Stomach (tissue), 4 donors: ENCODE data around the gene KIF20B.

Experiments used
- CTCF ChIP-seq, 7 experiments: fragments of 450-650 bp in 4 of 7; fragments of 200-600 bp in 3 of 7; sonication (generic) in 3 of 7; IDR thresholded peaks; one replicate each; pipeline ENCODE4 v1.5.1; 2016 to 2019; ENCODE audit warnings: antibody characterized with exemption in 7 of 7, control low read depth in 2 of 7, mild to moderate bottlenecking in 1 of 7
- EP300 ChIP-seq: sonication (generic); formaldehyde crosslinking; IDR thresholded peaks from one replicate; pipeline ENCODE4 v1.6.1; 2017; ENCODE audit warnings: antibody characterized with exemption
- POLR2A ChIP-seq, 4 donors: fragments of 450-650 bp; IDR thresholded peaks; one replicate each; pipeline ENCODE4 v1.6.1; 2016; ENCODE audit warnings: antibody characterized with exemption in 4 of 4, control low read depth in 2 of 4, mild to moderate bottlenecking in 1 of 4, moderate library complexity in 1 of 4
- POLR2AphosphoS5 ChIP-seq, 3 donors: sonication (generic); formaldehyde crosslinking; IDR thresholded peaks; one replicate each; pipeline ENCODE4 v1.6.1; 2016; ENCODE audit warnings: antibody characterized with exemption in 3 of 3

GRCh38 chr10:89810908-89811525 lies 109.6 kb downstream of the KIF20B start:
- TF ChIP-seq EP300 (no peak), CTCF (IDR thresholded peaks at IDR 0.05) (no peak), POLR2A (IDR thresholded peaks at IDR 0.05) (no peak), POLR2AphosphoS5 (IDR thresholded peaks at IDR 0.05) (no peak)
